Mesenchymal stem cell (in vitro differentiated cells and primary cell): Measurements from ENCODE around the gene MCCD1.

Experiments used
- DNase-seq: peaks from one replicate; pipeline ENCODE4 v3.0.0-alpha.2; 2013
- H2AFZ ChIP-seq: one replicate; pipeline ENCODE4 v1.6.1; 2013; ENCODE audit warnings: low read depth, mild to moderate bottlenecking, control low read depth, inconsistent platforms, low read length, moderate library complexity
- H2AK5ac ChIP-seq: 2 replicates; pipeline ENCODE4 v1.6.1; 2013; ENCODE audit warnings: low read length, moderate library complexity, mild to moderate bottlenecking, inconsistent platforms; ENCODE audit not compliant: severe bottlenecking
- H2BK120ac ChIP-seq: one replicate; pipeline ENCODE4 v1.6.1; 2013; ENCODE audit warnings: low read depth, mild to moderate bottlenecking, inconsistent platforms, low read length, moderate library complexity
- H2BK12ac ChIP-seq, 2 experiments: one replicate each; pipeline ENCODE4 v1.6.1; 2013; ENCODE audit warnings: inconsistent platforms in 2 of 2, low read length in 2 of 2, mild to moderate bottlenecking in 2 of 2, moderate library complexity in 2 of 2, control low read depth in 1 of 2
- H2BK15ac ChIP-seq: one replicate; pipeline ENCODE4 v1.6.1; 2013; ENCODE audit warnings: mild to moderate bottlenecking, low read depth, inconsistent platforms; ENCODE audit not compliant: poor library complexity, severe bottlenecking
- H2BK5ac ChIP-seq: 2 replicates; pipeline ENCODE4 v1.6.1; 2013; ENCODE audit warnings: low read depth, mild to moderate bottlenecking, low read length, control low read depth, inconsistent platforms; ENCODE audit not compliant: poor library complexity, severe bottlenecking
- H3K14ac ChIP-seq, 2 experiments: one replicate each; pipeline ENCODE4 v1.6.1; 2013; ENCODE audit warnings: inconsistent platforms in 2 of 2, low read length in 2 of 2, control low read depth in 1 of 2, mild to moderate bottlenecking in 1 of 2, moderate library complexity in 1 of 2
- H3K18ac ChIP-seq, 2 experiments: one replicate each; pipeline ENCODE4 v1.6.1; 2013; ENCODE audit warnings: inconsistent platforms in 2 of 2, low read length in 2 of 2, control low read depth in 1 of 2, low read depth in 1 of 2, mild to moderate bottlenecking in 1 of 2
- H3K23ac ChIP-seq, 2 experiments: one replicate each; pipeline ENCODE4 v1.6.1; 2013; ENCODE audit warnings: inconsistent platforms in 2 of 2, low read length in 2 of 2, mild to moderate bottlenecking in 2 of 2, moderate library complexity in 2 of 2, control low read depth in 1 of 2
- H3K27ac ChIP-seq: 2 replicates; pipeline ENCODE4 v1.5.1; 2013; ENCODE audit warnings: mild to moderate bottlenecking, moderate library complexity, low read length, control low read depth, inconsistent platforms; ENCODE audit not compliant: poor library complexity, severe bottlenecking
- H3K27me3 ChIP-seq, 2 experiments: 2 replicates each; pipeline versions ENCODE4 v1.6.1 to v1.7.0; 2013; ENCODE audit warnings: low read length in 2 of 2, mild to moderate bottlenecking in 2 of 2, moderate library complexity in 2 of 2, control low read depth in 1 of 2, inconsistent platforms in 1 of 2; ENCODE audit not compliant: control insufficient read depth in 1 of 2, insufficient read depth in 1 of 2
- H3K36me3 ChIP-seq, 2 experiments: 2 replicates each; pipeline versions ENCODE4 v1.6.1 to v1.7.0; 2013; ENCODE audit warnings: low read length in 2 of 2, control low read depth in 1 of 2, inconsistent platforms in 1 of 2, low read depth in 1 of 2, mild to moderate bottlenecking in 1 of 2; ENCODE audit not compliant: insufficient read depth in 2 of 2, control insufficient read depth in 1 of 2
- H3K4ac ChIP-seq, 2 experiments: one replicate each; pipeline ENCODE4 v1.6.1; 2013; ENCODE audit warnings: inconsistent platforms in 2 of 2, low read length in 2 of 2, mild to moderate bottlenecking in 2 of 2, moderate library complexity in 2 of 2, control low read depth in 1 of 2, low read depth in 1 of 2
- H3K4me1 ChIP-seq: 2 replicates; pipeline ENCODE4 v1.6.1; 2013; ENCODE audit warnings: low read depth, low read length, control low read depth; ENCODE audit not compliant: control insufficient read depth, insufficient read depth
- H3K4me2 ChIP-seq: 2 replicates; pipeline ENCODE4 v1.6.1; 2013; ENCODE audit warnings: low read length, mild to moderate bottlenecking, inconsistent platforms; ENCODE audit not compliant: poor library complexity, severe bottlenecking
- H3K4me3 ChIP-seq, 2 experiments: 2 replicates each; pipeline versions ENCODE4 v1.5.1 to v1.7.0; 2013; ENCODE audit warnings: low read length in 2 of 2, mild to moderate bottlenecking in 2 of 2, control low read depth in 1 of 2, low read depth in 1 of 2; ENCODE audit not compliant: insufficient read depth in 1 of 2
- H3K79me1 ChIP-seq: replicated peaks from 2 replicates; pipeline ENCODE4 v1.6.1; 2013; ENCODE audit warnings: mild to moderate bottlenecking, control low read depth, low read length, inconsistent platforms; ENCODE audit not compliant: poor library complexity, severe bottlenecking
- H3K9ac ChIP-seq: 2 replicates; pipeline ENCODE4 v1.7.0; 2013; ENCODE audit warnings: mild to moderate bottlenecking, low read length, moderate library complexity
- H3K9me3 ChIP-seq: 2 replicates; pipeline ENCODE4 v1.7.0; 2013; ENCODE audit warnings: mild to moderate bottlenecking, low read length; ENCODE audit not compliant: control insufficient read depth
- H4K8ac ChIP-seq: one replicate; pipeline ENCODE4 v1.6.1; 2013; ENCODE audit warnings: inconsistent platforms, mild to moderate bottlenecking, low read length, moderate library complexity
- H4K91ac ChIP-seq: one replicate; pipeline ENCODE4 v1.6.1; 2013; ENCODE audit warnings: mild to moderate bottlenecking, low read length, inconsistent platforms
- WGBS: methylation state at CpG from one replicate; pipeline ENCODE4 v1.1.7; 2013; ENCODE audit warnings: mixed read lengths; 5-methylcytosine and 5-hydroxymethylcytosine counted together

The MCCD1 gene

GRCh38 chr6:31576897-31577578 is 48.3 kb downstream of the MCCD1 start:
- no peak overlapping the region for H2BK5ac ChIP-seq
- no peak overlapping the region for H2AFZ ChIP-seq
- peaks cover 10% of the 10 kb centered on the region for H3K79me1 ChIP-seq
- H3K14ac ChIP-seq = no peak overlapping the region
- H3K27ac ChIP-seq = no peak overlapping the region
- no peak overlapping the region for H2BK120ac ChIP-seq
- DNase-seq = no peak
- no peaks in the 10 kb centered on the region for H3K9me3 ChIP-seq
- no peaks in the 10 kb centered on the region for H3K36me3 ChIP-seq
- no peak overlapping the region for H4K8ac ChIP-seq
- WGBS = 92% methylated on average over 19 of the region's 19 CpGs
- peaks cover 15% of the 10 kb centered on the region for H3K4me1 ChIP-seq
- no peak overlapping the region for H3K4ac ChIP-seq
- H3K27me3 ChIP-seq = peaks cover 0 to 10% of the 10 kb centered on the region in 2 experiments
- no peak overlapping the region for H2AK5ac ChIP-seq
- H3K4me3 ChIP-seq = no peak overlapping the region
- no peak overlapping the region for H3K9ac ChIP-seq
- H3K4me2 ChIP-seq = no peak overlapping the region
- H3K18ac ChIP-seq = no peak overlapping the region
- H4K91ac ChIP-seq = no peak overlapping the region
- no peak overlapping the region for H3K23ac ChIP-seq
- H2BK15ac ChIP-seq = peak overlapping the region; percentile 19
- peak overlapping the region in 1 of 2 experiments; percentile 64 for H2BK12ac ChIP-seq

- H2BK12ac ChIP-seq = no peak overlapping the region
- H2BK15ac ChIP-seq = no peak overlapping the region
- H3K23ac ChIP-seq = no peak overlapping the region
- no peak overlapping the region for H3K4me2 ChIP-seq
- no peak overlapping the region for H3K4me3 ChIP-seq
- H4K8ac ChIP-seq = no peak overlapping the region
- H3K4ac ChIP-seq = no peak overlapping the region
- DNase-seq = no peak
- no peak overlapping the region for H2BK5ac ChIP-seq
- peaks cover 10% of the 10 kb centered on the region for H3K79me1 ChIP-seq
- no peaks in the 10 kb centered on the region for H3K36me3 ChIP-seq
- H3K9me3 ChIP-seq = no peaks in the 10 kb centered on the region
- whole genome bisulfite sequencing = 94% methylated on average over 2 of the region's 3 CpGs
- H3K27ac ChIP-seq = no peak overlapping the region
- no peak overlapping the region for H2AFZ ChIP-seq
- H3K18ac ChIP-seq = no peak overlapping the region
- H2AK5ac ChIP-seq = no peak overlapping the region
- H4K91ac ChIP-seq = no peak overlapping the region
- H3K9ac ChIP-seq = no peak overlapping the region
- H2BK120ac ChIP-seq = no peak overlapping the region
- H3K14ac ChIP-seq = no peak overlapping the region
- peaks cover 0 to 10% of the 10 kb centered on the region in 2 experiments for H3K27me3 ChIP-seq
- peaks cover 20% of the 10 kb centered on the region for H3K4me1 ChIP-seq
These were observed 48.8 kb downstream of the MCCD1 start for GRCh38 chr6:31577579-31577966.

GRCh38 chr6:31578184-31579118 is 49.7 kb downstream of the MCCD1 start:
- Histone ChIP-seq H2BK12ac (no peak overlapping the region), H3K18ac (no peak overlapping the region), H2BK15ac (no peak overlapping the region), H3K9ac (no peak overlapping the region), H4K91ac (no peak overlapping the region), H3K36me3 (no peaks in the 10 kb centered on the region), H2BK120ac (no peak overlapping the region), H3K27ac (no peak overlapping the region), H3K9me3 (no peaks in the 10 kb centered on the region), H3K4me2 (no peak overlapping the region), H4K8ac (no peak overlapping the region), H3K4me1 (peaks cover 22% of the 10 kb centered on the region), H3K79me1 (peaks cover 10% of the 10 kb centered on the region), H3K14ac (no peak overlapping the region), H3K4ac (no peak overlapping the region), H2BK5ac (no peak overlapping the region), H3K23ac (no peak overlapping the region), H3K27me3 (peaks cover 0 to 6% of the 10 kb centered on the region in 2 experiments), H3K4me3 (no peak overlapping the region), H2AFZ (no peak overlapping the region), H2AK5ac (no peak overlapping the region)
- peak; percentile 38 for DNase-seq
- WGBS = 82% methylated on average over 12 of the region's 12 CpGs

- no peak overlapping the region for H2BK120ac ChIP-seq
- no peak overlapping the region for H3K4me2 ChIP-seq
- H3K4me1 ChIP-seq = peaks cover 22% of the 10 kb centered on the region
- H3K27ac ChIP-seq = no peak overlapping the region
- no peak overlapping the region for H3K4ac ChIP-seq
- H3K79me1 ChIP-seq = peaks cover 10% of the 10 kb centered on the region
- no peaks in the 10 kb centered on the region for H3K9me3 ChIP-seq
- H2AFZ ChIP-seq = no peak overlapping the region
- H3K23ac ChIP-seq = no peak overlapping the region
- no peak overlapping the region for H3K18ac ChIP-seq
- H3K4me3 ChIP-seq = no peak overlapping the region
- H2BK15ac ChIP-seq = no peak overlapping the region
- no peak overlapping the region for H2AK5ac ChIP-seq
- H4K8ac ChIP-seq = no peak overlapping the region
- WGBS = 92% methylated on average over 3 of the region's 3 CpGs
- no peaks in the 10 kb centered on the region for H3K27me3 ChIP-seq
- no peak for DNase-seq
- no peaks in the 10 kb centered on the region for H3K36me3 ChIP-seq
- no peak overlapping the region for H3K9ac ChIP-seq
- no peak overlapping the region for H2BK5ac ChIP-seq
- H3K14ac ChIP-seq = no peak overlapping the region
- H4K91ac ChIP-seq = no peak overlapping the region
- no peak overlapping the region for H2BK12ac ChIP-seq
These were observed 50.4 kb downstream of the MCCD1 start for GRCh38 chr6:31579119-31579505.
